DND-41 (cell line): ENCODE data around the gene FUT3.

ENCODE experiments used
- EZH2 ChIP-seq: IDR thresholded peaks from 3 replicates; pipeline ENCODE4 v1.6.1; 2012; ENCODE audit warnings: borderline replicate concordance, low read depth, mild to moderate bottlenecking, moderate library complexity, low read length, inconsistent platforms; ENCODE audit not compliant: severe bottlenecking
- TF ChIP-seq, protein P1 (sequence below): IDR thresholded peaks from 2 replicates; pipeline ENCODE4 v1.5.1; 2012; ENCODE audit warnings: borderline replicate concordance, low read length, moderate library complexity, mild to moderate bottlenecking; ENCODE audit not compliant: poor library complexity, severe bottlenecking; ENCODE audit errors: extremely low read depth

DNA sequence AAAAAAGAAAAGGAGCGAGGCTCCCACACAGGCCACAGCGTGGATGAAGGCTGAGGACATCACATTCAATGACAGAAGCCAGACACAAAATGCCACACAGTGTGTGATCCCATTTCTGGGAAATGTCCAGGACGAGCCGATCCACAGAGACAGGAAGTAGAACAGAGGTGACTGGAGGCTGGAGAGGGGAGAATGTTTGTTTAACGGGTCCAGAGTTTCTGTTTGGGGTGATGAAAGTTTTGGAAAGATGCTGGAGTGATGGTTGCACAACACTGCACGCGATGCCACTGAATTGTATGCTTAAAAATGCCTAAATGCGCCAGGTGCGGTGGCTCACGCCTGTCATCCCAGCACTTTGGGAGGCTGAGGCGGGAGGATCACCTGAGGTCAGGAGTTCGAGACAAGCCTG is 19.7 kb upstream of the FUT3 start:
- TF ChIP-seq, protein P1, sequence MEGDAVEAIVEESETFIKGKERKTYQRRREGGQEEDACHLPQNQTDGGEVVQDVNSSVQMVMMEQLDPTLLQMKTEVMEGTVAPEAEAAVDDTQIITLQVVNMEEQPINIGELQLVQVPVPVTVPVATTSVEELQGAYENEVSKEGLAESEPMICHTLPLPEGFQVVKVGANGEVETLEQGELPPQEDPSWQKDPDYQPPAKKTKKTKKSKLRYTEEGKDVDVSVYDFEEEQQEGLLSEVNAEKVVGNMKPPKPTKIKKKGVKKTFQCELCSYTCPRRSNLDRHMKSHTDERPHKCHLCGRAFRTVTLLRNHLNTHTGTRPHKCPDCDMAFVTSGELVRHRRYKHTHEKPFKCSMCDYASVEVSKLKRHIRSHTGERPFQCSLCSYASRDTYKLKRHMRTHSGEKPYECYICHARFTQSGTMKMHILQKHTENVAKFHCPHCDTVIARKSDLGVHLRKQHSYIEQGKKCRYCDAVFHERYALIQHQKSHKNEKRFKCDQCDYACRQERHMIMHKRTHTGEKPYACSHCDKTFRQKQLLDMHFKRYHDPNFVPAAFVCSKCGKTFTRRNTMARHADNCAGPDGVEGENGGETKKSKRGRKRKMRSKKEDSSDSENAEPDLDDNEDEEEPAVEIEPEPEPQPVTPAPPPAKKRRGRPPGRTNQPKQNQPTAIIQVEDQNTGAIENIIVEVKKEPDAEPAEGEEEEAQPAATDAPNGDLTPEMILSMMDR: no peak
- TF ChIP-seq EZH2: no peak
